T-helper 1 cell (primary cell): ENCODE measurements around the gene FZD8.

Experiments
- DNase-seq, 5 donors: peaks; one replicate each; pipeline ENCODE4 v3.0.0-alpha.2; 2012 to 2020

The FZD8 gene

GRCh38 chr10:35605191-35605590 is 36.9 kb downstream of the FZD8 start, which contains the start of gene GJD4:
Gene GJD4 (plus strand): TSS chr10:35605341. CDS start chr10:35605568, 227 bp downstream.
- DNase-seq: no peak

GRCh38 chr10:35600193-35600592 is 41.9 kb downstream of the FZD8 start:
- DNase-seq: no peak

GRCh38 chr10:35598379-35598778 is 43.7 kb downstream of the FZD8 start:
- DNase-seq: no peak

DNA sequence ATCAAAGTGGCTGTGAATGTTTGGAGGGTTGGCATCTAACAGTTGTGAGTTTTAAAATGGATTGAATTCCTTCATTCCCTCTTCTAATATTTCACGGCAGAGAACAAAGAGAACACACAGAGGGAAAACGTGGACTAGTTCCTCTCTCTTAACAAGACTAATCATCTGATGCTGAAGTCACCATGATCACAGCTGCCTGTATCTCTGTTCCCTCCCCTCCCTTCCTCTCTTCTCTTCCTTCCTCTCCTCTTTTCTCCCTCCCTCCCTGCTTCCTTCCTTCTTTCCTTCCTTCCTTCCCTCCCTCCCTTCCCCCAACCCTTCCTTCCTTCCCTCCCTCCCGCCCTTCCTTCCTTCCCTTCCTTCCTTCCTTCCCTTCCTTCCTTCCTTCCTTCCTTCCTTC is 47.0 kb downstream of the FZD8 start:
- no peak for DNase-seq

DNA sequence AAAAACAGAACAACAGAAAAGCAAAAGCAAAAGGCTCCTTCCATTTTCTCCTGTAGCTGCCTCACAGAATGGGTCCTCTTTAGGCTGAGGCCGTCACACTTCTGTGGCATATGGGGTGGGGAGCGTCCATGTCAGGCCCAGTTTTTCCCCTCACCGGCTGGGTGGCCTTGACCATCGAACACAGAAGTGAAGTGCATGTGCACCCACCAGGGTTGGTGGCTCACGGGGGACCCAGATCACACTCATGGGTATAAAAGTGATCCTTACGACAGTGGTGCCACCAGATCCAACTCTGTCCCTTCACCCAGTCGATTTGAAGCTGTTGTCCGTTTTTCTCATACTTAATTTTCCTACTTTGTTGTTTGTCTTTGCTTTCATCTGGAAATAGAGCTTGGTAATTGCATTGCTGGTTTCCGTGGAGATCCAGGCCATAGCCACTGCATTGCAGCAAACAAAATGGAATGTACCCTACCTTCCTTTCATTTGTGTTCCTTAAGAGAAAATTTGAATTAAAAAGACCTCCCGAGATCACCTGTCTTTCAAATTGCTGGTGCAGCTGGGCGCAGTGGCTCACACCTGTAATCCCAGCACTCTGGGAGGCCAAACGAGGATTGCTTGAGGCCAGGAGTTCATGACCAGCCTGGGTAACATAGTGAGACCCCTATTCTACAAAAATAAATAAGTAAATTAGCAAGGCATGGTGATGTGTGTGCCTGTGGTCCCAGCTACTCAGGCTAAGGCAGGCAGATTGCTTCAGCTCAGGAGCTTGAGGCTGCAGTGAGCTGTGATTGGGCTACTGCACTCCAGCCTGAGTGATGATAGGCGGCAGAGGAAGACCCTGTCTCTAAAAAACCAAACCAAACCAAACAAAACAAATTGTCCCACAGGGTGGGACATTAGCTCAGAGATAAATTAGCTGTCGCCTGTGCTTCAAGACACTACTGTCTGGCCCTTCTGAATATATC is 47.7 kb downstream of the FZD8 start:
- DNase-seq: no peak

DNA sequence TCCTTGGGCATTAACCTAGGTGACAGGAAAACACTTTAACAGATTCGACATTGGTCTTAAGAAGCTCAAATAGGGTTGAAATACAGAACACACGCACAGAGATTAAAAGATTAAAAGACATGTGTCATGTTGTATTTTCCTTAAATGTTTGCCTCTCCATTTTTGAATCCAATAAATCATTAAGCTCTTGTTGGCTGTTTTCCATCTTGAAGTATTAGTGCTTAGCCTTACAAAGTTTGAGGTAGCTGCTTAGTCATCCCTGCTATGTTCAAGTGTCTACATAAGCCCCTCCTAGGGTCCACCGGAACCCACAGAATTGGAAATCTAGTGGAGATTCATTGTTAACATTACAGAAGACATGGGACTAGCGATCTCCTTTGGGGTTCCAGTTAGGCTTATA is 49.7 kb downstream of the FZD8 start:
- no peak for DNase-seq

- no peak for DNase-seq
These were observed 53.3 kb downstream of the FZD8 start for GRCh38 chr10:35588836-35589235.
